ENCODE measurements around the gene EFEMP2.
"Not testable (repeated sequence)": the region's sequence is repeated elsewhere in the genome, so short reads cannot be mapped to it uniquely, and the experiment has no call there.

The EFEMP2 gene

GRCh38 chr11:65894034-65894591, 21.5 kb upstream of the EFEMP2 start:
- H3K4me1 Mint-ChIP-seq: peaks cover 41% of the 10 kb centered on the region
- H3K36me3 Mint-ChIP-seq (ENCODE audit: low read depth): no peaks in the 10 kb centered on the region
- peaks cover 4% of the 10 kb centered on the region for H3K9me3 Mint-ChIP-seq
- no peak overlapping the region for H3K27ac Mint-ChIP-seq
- DNase-seq: no peak
- H3K27me3 Mint-ChIP-seq (ENCODE audit: low read depth, poor library complexity): peaks cover 59% of the 10 kb centered on the region
- TF ChIP-seq CTCF (IDR thresholded peaks at IDR 0.05): no peak
- H3K4me3 Mint-ChIP-seq: no peak overlapping the region

GRCh38 chr11:65892661-65893317, 20.2 kb upstream of the EFEMP2 start:
- Mint-ChIP-seq H3K36me3 (ENCODE audit: low read depth) (no peaks in the 10 kb centered on the region), H3K4me1 (peaks cover 47% of the 10 kb centered on the region), H3K4me3 (peak overlapping the region; percentile 83), H3K27ac (no peak overlapping the region), H3K9me3 (no peaks in the 10 kb centered on the region), H3K27me3 (ENCODE audit: low read depth, poor library complexity) (peaks cover 50% of the 10 kb centered on the region)
- no peak for DNase-seq
- TF ChIP-seq CTCF (IDR thresholded peaks at IDR 0.05): no peak

- H3K36me3 Mint-ChIP-seq (ENCODE audit: low read depth); DNase-seq; H3K9me3 Mint-ChIP-seq; H3K27ac Mint-ChIP-seq: not testable (repeated sequence)
- Mint-ChIP-seq H3K4me1 (peaks cover 54% of the 10 kb centered on the region), H3K4me3 (peak overlapping the region; percentile 83), H3K27me3 (ENCODE audit: low read depth, poor library complexity) (peaks cover 44% of the 10 kb centered on the region)
These were observed 19.5 kb upstream of the EFEMP2 start for GRCh38 chr11:65892137-65892540.

- DNase-seq: no peak
- H3K9me3 Mint-ChIP-seq: no peaks in the 10 kb centered on the region
These were observed 18.9 kb upstream of the EFEMP2 start for GRCh38 chr11:65891219-65892136.

GRCh38 chr11:65890324-65891218, 18.0 kb upstream of the EFEMP2 start, which contains the start of gene CCDC85B:
CCDC85B (plus strand) TSS chr11:65890673; CDS start chr11:65890784, 111 bp downstream.
- H3K36me3 Mint-ChIP-seq (ENCODE audit: low read depth): peaks cover 14% of the 10 kb centered on the region
- peaks cover 28% of the 10 kb centered on the region for H3K27me3 Mint-ChIP-seq (ENCODE audit: low read depth, poor library complexity)
- no peak within 1 kb of the TSS for H3K27ac Mint-ChIP-seq
- peak; percentile 97 for DNase-seq
- H3K4me1 Mint-ChIP-seq: peaks cover 66% of the 10 kb centered on the region
- H3K4me3 Mint-ChIP-seq: peak within 1 kb of the TSS; percentile 97
- no peaks in the 10 kb centered on the region for H3K9me3 Mint-ChIP-seq
- TF ChIP-seq CTCF (IDR thresholded peaks at IDR 0.05): peak; percentile 10

More at GRCh38 chr11:65891219-65892136, 18.9 kb upstream of the EFEMP2 start:
- H3K27ac Mint-ChIP-seq: no peak overlapping the region
- peak overlapping the region; percentile 83 for H3K4me3 Mint-ChIP-seq
- peaks cover 37% of the 10 kb centered on the region for H3K27me3 Mint-ChIP-seq (ENCODE audit: low read depth, poor library complexity)
- peaks cover 5% of the 10 kb centered on the region for H3K36me3 Mint-ChIP-seq (ENCODE audit: low read depth)
- peaks cover 60% of the 10 kb centered on the region for H3K4me1 Mint-ChIP-seq
- no peak for TF ChIP-seq CTCF (IDR thresholded peaks at IDR 0.05)
